NCI-H345 (cell line): ENCODE measurements around the gene CFH.
"Not testable (repeated sequence)": the region's sequence is repeated elsewhere in the genome, so short reads cannot be mapped to it uniquely, and the experiment has no call there.

Source experiments
- DNase-seq: peaks from one replicate; lab custom pipeline; 2025; lab: John Stamatoyannopoulos, UW

CFH gene

DNA sequence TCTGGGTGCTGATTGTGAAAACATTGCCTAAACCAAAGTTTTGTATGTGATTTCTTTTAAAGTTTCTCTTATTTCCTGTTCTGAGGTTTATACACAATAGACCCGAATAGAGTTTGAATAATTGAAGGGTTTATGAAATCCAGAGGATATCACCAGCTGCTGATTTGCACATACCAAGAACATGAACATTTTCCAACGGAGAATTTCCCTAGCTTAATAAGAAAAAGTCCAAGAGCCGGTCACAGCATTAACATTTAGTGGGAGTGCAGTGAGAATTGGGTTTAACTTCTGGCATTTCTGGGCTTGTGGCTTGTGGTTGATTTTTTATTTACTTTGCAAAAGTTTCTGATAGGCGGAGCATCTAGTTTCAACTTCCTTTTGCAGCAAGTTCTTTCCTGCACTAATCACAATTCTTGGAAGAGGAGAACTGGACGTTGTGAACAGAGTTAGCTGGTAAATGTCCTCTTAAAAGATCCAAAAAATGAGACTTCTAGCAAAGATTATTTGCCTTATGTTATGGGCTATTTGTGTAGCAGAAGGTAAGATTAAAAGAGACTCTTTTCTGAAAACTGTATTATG lies at the start of gene CFH:
Gene CFH (plus strand): TSS at position 407 of the 579 bp plus-strand sequence. CDS start 75 bp downstream, at position 482.
- no peak for DNase-seq

DNA sequence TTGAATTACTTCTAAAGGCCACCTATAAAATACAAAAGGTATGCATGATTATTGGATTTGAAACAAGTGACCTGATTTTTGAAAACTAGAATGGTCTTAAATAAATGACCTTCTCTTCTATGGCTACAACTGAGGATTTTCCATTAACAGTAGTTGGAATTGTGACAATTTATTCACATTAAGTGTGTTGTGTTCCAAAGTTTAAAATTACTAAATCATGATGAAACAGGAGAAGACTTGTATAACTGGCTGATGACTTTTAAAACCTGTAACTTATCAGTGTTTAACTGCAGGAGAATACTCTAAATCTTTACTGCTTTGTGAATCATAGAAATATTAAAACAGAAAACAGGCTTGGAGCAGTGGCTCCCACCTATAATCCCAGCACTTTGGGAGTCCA lies 48.2 kb upstream of the CFH start:
- no peak for DNase-seq

GRCh38 chr1:196607981-196608380 lies 43.9 kb upstream of the CFH start:
- DNase-seq = peak; percentile 22

DNA sequence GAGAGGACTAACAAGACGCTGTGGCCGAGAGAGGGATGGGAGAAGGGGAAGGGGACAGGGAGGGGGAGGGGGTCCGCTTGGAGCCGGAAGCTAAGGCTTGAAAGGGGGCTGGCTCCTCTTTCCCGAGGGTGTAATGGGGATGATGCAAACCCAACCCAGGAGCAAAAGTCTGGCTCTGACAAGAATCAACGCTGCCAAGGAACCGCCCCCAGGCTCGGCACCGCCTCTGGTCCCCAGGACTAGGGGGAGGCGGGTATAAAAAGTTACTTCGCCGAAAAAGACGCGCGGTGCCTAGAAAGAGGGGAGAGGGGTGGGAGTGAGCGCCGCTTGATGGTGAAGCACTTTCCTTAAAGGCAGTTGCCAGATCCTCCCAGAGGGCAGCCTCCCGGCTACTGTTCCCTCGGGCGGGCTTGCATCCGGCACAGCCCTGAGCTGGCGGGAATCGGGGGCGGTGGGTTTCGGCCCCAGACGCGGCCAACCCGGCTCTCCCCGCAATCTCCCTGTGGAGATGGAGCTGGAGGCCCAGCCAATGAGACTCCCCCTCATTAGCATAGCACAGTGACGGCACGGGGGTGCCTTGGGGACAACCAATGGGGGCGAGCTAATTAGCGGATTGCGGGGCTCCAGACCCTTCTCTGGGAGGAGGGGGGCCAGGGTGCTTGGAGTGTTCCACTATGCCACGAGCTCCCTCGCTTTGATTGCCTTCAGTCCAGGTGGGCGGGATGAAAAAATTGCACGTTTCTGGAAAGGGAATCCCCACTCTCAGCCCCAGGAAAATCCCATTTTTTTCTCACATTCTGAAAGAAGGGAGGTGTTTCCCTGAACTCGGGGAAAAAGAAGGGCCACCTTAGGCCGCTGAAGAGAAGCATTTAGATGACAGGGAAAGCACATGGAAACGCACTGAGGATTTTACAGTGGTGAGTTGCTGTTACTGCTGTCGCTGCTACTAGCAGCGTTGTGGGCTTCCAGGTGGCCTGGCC lies 43.2 kb upstream of the CFH start, which contains the start of gene KCNT2:
Gene KCNT2 (minus strand): TSS at position 51 of the 980 bp plus-strand sequence. CDS start 131 bp downstream, outside the sequence.
- DNase-seq = peak; percentile 71

GRCh38 chr1:196609370-196609737 lies 42.5 kb upstream of the CFH start:
- DNase-seq = no peak

DNA sequence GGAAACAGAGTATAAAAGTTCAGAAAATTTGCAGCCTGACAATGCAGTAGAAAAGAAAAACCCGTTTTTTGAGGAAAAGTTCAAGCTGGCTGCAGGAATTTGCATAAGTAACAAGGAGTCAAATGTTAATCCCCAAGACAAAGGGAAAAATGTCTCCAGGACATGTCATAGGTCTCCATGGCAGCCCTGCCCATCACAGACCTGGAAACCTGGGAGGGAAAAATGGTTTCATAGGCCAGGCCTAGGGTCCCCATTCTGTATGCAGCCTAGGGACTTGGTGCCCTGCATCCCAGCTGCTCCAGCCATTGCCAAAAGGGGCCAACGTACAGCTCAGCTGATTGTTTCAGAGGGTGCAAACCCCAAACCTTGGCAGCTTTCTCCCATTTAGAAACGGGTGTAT lies 40.0 kb upstream of the CFH start:
- no peak for DNase-seq

DNA sequence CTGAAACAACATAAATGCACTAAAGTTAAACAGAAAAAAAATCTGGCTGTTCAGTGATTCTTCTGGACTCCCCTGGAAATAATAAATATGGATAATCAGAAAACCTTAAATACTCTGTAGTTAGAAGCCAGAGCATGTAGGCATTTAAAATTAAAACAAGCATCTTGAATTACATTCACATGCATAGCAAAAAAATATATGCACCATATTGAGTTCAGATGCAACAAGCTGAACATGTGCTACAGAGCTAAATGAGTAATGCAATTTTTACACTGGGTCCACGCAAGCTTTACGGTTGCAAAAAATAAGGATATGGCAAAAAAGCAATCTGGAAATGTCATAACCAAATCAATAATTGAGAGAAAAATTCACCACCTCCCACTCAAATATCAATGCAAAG lies 32.1 kb upstream of the CFH start:
- DNase-seq = no peak

DNA sequence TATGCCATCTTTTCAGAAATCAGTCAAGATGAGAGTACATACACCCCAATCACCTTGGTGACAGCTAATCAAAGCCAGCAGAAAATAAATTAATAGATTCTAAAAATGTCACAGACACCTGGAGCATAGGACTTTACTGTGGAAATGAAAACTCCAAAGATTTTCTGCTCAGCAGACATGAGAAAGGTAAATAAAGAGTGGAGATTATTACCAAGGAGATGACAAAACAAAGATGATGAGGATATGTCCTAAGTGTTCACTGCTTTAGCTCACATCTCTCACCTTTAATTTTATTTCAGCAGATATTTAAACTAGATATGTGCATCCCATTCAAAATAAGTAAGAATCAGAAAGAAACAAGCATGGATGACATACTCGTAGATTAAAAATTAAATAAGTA lies 28.8 kb upstream of the CFH start:
- no peak for DNase-seq

DNA sequence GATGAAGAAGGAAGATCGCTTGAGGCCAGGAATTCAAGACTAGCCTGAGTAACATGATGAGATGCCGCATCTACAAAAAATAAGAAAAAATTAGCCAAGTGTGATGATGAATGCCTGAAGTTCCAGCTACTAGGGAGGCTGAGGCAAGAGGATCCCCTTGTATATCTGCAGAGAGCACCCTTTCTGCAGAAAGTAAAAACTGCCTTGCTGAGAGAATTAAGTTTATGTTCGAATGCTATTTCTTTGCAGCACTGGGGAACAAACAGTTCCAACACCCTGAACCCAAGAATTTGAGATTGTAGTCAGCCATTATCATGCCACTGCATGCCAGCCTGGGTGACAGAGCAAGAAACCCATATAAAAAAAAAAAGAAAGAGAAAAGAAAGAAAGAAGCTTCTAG lies 23.0 kb upstream of the CFH start:
- no peak for DNase-seq

DNA sequence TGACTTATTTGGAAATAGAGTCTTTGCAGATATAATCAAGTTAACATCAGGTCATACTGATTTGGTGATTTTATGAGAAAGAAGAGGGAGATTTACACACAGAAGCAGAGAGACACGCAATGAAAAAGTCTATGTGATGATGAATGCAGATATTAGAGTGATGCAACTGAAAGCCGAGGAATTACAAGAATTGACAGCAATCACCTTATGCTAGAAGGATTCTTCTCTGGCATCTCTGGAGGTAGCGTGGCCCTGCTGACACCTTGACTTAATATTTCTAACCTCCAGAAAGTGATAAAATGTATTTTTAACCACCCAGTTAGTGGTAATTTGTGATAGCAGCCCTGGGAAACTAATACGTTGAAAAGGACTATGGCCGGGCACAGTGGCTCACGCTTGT lies 14.2 kb upstream of the CFH start:
- DNase-seq = no peak

DNA sequence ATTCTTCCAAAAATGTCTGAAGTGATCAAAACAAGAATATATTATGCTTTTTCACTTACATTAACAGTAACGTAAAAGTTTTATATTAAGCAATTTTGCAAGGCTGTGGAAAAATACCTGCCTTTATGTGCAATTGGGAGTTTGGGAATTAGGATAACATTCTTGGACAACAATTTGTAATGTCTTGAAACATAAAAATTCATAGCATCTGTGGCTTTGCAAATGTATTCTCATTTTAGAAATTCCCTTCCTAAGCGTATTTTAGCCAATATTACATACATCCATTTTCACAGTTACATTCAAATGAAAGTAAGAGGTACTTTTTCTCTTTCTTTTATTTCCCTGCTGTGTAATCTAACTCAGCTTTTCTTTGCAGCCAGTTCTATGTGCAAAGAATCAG lies 13.4 kb upstream of the CFH start:
- no peak for DNase-seq

DNA sequence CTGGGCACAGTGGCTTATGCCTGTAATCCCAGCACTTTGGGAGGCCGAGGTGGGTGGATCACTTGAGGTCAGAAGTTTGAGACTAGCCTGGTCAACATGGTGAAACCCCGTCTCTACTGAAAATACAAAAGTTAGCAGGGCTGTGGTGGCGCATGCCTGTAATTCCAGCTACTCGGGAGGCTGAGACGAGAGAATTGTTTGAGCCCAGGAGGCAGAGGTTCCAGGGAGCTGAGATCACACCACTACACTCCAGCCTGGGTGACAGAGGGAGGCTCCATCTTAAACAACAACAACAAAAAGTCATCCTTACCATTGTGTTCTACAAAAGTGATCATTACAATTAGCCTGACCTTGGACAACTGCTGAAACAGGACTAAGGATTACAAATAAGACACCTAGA lies 12.6 kb upstream of the CFH start:
- not testable (repeated sequence) for DNase-seq

GRCh38 chr1:196640976-196641375 lies 10.9 kb upstream of the CFH start:
- no peak for DNase-seq

DNA sequence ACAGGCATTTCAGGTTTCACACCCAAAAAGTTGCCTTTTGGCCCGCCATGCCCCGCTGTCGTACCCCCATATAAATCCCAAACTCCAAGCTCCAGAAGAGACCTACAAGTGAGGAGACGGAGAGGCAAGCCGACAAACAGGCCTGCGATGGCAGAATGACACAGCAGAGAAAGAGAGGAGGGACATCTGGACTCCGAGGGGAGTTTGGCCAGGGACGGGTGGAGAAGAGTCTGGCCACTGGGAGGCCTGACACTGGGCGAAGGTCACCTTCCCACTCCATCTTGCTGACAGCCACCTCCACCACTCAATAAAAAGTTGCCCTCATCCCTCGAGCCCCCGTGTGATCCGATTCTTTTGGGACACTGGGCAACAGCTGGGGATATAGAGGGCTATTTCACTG lies 1.9 kb upstream of the CFH start:
- no peak for DNase-seq

DNA sequence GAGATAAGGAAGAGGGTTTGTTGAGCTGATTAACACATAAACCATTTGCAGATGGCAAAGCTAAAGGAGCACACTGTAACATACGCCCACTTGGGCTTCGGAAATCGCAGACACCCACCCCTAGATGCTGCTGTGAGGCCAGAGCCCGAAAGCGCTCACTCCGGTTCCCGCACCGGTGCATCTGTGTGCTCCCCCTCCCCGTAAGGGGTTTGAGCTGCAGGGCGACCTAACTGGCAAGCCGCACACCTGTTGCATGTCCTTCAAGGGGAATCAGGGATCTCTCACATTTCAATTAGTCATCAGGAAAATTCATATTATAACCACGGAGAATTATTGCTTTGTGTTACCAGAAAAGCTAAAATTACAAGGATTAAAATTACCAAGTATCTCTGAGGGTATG lies 1.4 kb upstream of the CFH start:
- DNase-seq = no peak

DNA sequence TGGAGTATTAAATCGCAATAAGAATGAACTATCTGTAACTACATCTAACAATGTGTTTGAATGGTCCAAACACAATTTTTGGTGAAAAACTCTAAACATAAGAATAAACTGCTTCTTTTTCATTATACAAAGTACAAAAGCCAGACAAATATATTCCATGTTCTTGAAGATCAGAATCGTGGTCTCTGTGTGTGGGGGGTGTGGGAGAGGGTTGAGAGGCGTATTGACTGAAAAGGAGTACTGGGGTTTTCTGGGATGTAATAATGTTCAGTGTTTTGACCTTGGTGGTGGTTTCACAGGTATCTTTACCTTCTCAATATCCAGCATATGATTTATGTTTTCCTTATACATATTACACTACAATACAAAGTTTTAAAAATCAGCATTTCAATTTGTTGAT lies 764 bp upstream of the CFH start:
- DNase-seq = no peak

DNA sequence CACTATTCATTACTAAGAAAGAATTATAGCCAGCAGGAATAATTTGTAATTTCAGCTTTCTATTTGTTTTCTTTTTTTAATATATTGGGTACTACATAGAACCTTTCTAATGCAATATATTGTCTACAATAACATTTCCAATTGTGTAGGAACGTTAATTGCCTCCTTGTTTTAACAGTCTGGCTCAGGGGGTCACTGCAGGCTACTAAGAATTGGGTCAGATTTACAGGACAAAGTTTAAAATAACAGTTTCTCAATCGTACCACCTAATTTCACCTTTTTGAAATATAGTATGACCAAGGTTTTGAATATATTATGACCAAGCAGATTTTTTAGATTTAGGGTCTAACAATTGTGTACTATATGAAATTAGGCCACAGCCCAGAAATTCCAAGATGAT lies 2.4 kb downstream of the CFH start:
- no peak for DNase-seq

DNA sequence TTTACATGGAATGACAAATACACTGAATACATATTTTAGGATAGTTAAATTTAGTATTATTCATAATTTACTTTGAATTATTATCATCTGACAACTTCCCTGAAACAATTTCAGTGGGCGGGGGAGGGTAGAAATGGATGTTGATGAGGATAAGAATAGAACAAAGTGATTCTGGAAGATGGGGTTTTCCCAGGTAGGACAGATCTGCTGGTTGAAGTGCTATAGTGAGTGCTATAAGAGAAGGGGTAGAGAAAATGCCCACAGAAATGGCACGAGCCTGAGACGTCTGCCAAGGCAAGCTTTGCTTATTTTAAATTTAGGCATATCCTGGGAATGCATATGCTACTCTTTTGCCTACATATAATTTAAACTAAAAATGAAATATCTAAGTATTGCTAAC lies 3.2 kb downstream of the CFH start:
- no peak for DNase-seq

GRCh38 chr1:196655494-196655893 lies 3.7 kb downstream of the CFH start:
- no peak for DNase-seq

GRCh38 chr1:196659471-196659870 lies 7.6 kb downstream of the CFH start:
- DNase-seq = no peak

GRCh38 chr1:196660272-196660671 lies 8.4 kb downstream of the CFH start:
- no peak for DNase-seq

- peak; percentile 29 for DNase-seq
Measured at GRCh38 chr1:196660852-196661251, 9.0 kb downstream of the CFH start.

DNA sequence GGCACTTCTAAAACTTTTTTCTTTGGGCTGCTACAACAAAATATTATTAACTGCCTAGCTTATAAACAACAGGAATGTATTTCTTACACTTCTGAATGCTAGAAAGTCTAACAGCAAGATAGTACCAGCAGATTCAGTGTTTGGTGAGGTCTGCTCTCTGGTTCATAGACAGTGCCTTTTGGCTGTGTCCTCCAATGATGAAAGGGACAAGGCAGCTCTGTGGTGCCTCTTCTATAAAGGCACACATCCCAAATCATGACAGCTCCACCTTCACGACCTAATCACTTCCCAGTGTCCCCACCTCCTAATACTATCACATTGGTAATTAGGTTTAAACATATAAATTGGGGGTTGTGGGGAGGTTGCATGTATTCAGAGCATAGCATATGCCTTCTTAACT lies 9.5 kb downstream of the CFH start:
- DNase-seq = no peak

DNA sequence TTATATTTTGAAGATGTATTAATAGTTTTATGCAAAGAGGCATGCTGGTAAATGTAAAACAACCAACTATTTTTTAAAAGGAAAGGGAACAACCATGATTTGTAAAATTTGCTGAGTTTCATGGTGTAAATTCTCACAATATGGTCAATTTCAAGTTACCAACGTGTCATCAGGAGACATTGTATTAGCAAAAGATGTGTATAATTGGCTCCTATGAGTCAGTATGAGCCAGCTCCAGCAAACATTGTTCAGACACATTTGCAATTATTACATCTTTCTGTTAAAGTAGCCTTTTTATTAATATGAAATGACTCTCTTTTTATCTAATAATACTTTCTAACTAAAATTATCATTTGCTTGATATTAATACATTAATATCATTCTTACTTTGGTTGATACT lies 15.3 kb downstream of the CFH start:
- no peak for DNase-seq
